K562 (cell line): ENCODE data around the gene TSGA10IP. TPM values are rescaled to one million over a fixed set of nuclear protein-coding genes. Genes with fewer than 3 reads are reported as not detected.

ENCODE experiments used
- ARID1B ChIP-seq: fragments of 450-650 bp; IDR thresholded peaks from 2 replicates; pipeline ENCODE4 v1.6.1; 2016; ENCODE audit warnings: antibody characterized with exemption, mild to moderate bottlenecking, inconsistent platforms
- ATF1 ChIP-seq, 2 experiments: fragments of 450-650 bp in 1 of 2; IDR thresholded peaks; 2 replicates each; pipeline ENCODE4 v1.6.1; 2016; ENCODE audit warnings: missing compliant biosample characterization in 1 of 2, missing genetic modification characterization in 1 of 2
- ATF7 ChIP-seq: fragments of 450-650 bp; IDR thresholded peaks from 2 replicates; pipeline ENCODE4 v1.7.1; 2014; ENCODE audit warnings: mild to moderate bottlenecking, moderate library complexity
- BDP1 ChIP-seq: IDR thresholded peaks from 3 replicates; pipeline ENCODE4 v1.6.1; 2011; ENCODE audit not compliant: insufficient read length, insufficient read depth
- CBFA2T3 ChIP-seq: fragments of 450-650 bp; IDR thresholded peaks from 2 replicates; pipeline ENCODE4 v1.6.1; 2017
- E2F4 ChIP-seq: sonication (generic); formaldehyde crosslinking; IDR thresholded peaks from 2 replicates; pipeline ENCODE4 v1.8.0; 2022; ENCODE audit warnings: mild to moderate bottlenecking, low read depth, missing genetic modification reagents
- E4F1 ChIP-seq: fragments of 250-450 bp; sonication (Bioruptor Pico); IDR thresholded peaks from 2 replicates; pipeline ENCODE4 v1.5.0; 2021; ENCODE audit warnings: mild to moderate bottlenecking, borderline replicate concordance
- EHMT2 ChIP-seq: fragments of 450-650 bp; IDR thresholded peaks from 2 replicates; pipeline ENCODE4 v1.6.1; 2018; ENCODE audit warnings: antibody characterized with exemption
- EP300 ChIP-seq: IDR thresholded peaks from 2 replicates; pipeline ENCODE4 v1.6.1; 2012; ENCODE audit warnings: low read length, improper control_type of control experiment
- FOXJ3 ChIP-seq: sonication (generic); formaldehyde crosslinking; IDR thresholded peaks from 2 replicates; pipeline ENCODE4 v1.4.0; 2020; ENCODE audit warnings: mild to moderate bottlenecking, missing genetic modification reagents
- HNRNPLL ChIP-seq: fragments of 200-400 bp; formaldehyde crosslinking; IDR thresholded peaks from 2 replicates; pipeline ENCODE4 v1.6.1; 2017; ENCODE audit warnings: low read length, low read depth, mild to moderate bottlenecking; ENCODE audit not compliant: poor library complexity, severe bottlenecking
- MAZ ChIP-seq, 2 experiments: fragments of 450-650 bp in 1 of 2; sonication (generic) in 1 of 2; formaldehyde crosslinking; IDR thresholded peaks in 1 of 2; conservative IDR thresholded peaks in 1 of 2; 2 replicates each; pipeline versions ENCODE4 v1.4.0 to v1.5.0; 2020; ENCODE audit warnings: mild to moderate bottlenecking in 1 of 2, missing genetic modification reagents in 1 of 2
- MTA3 ChIP-seq: fragments of 450-650 bp; formaldehyde crosslinking; IDR thresholded peaks from 2 replicates; pipeline ENCODE4 v1.6.1; 2017; ENCODE audit warnings: mild to moderate bottlenecking, borderline replicate concordance
- MXI1 ChIP-seq: IDR thresholded peaks from 2 replicates; pipeline ENCODE4 v1.6.1; 2011; ENCODE audit warnings: low read depth, mild to moderate bottlenecking, improper control_type of control experiment, low read length
- NEUROD1 ChIP-seq: fragments of 150-350 bp; IDR thresholded peaks from 2 replicates; pipeline ENCODE4 v1.6.1; 2014; ENCODE audit warnings: borderline replicate concordance, low read length, low read depth; ENCODE audit not compliant: partially characterized antibody
- PBX2 ChIP-seq, 2 experiments: IDR thresholded peaks in 1 of 2; conservative IDR thresholded peaks in 1 of 2; 2 replicates each; pipeline ENCODE4 v1.6.1; 2016; ENCODE audit warnings: low read depth in 2 of 2, mild to moderate bottlenecking in 1 of 2, missing compliant biosample characterization in 1 of 2, missing genetic modification characterization in 1 of 2, moderate library complexity in 1 of 2
- RAD51 ChIP-seq: fragments of 450-650 bp; IDR thresholded peaks from 2 replicates; pipeline ENCODE4 v1.7.1; 2016; ENCODE audit warnings: low read depth, mild to moderate bottlenecking, borderline replicate concordance
- RBFOX2 ChIP-seq: fragments of 200-400 bp; formaldehyde crosslinking; IDR thresholded peaks from 2 replicates; pipeline ENCODE4 v1.6.1; 2017; ENCODE audit warnings: low read depth, mild to moderate bottlenecking, low read length, moderate library complexity
- TFAM ChIP-seq: fragments of 250-450 bp; sonication (Bioruptor Pico); conservative IDR thresholded peaks from 2 replicates; pipeline ENCODE4 v1.5.0; 2021; ENCODE audit warnings: mild to moderate bottlenecking, moderate library complexity
- TSC22D4 ChIP-seq: fragments of 450-650 bp; IDR thresholded peaks from 2 replicates; pipeline ENCODE4 v1.6.1; 2016; ENCODE audit warnings: missing genetic modification characterization, missing biosample characterization, control low read depth
- XRCC5 ChIP-seq: fragments of 200-400 bp; formaldehyde crosslinking; IDR thresholded peaks from 2 replicates; pipeline ENCODE4 v1.6.1; 2017; ENCODE audit warnings: low read depth, mild to moderate bottlenecking, low read length
- ZBTB7A ChIP-seq: IDR thresholded peaks from 2 replicates; pipeline ENCODE4 v1.6.1; 2011; ENCODE audit warnings: low read depth, mild to moderate bottlenecking, low read length, moderate library complexity, borderline replicate concordance; ENCODE audit not compliant: control insufficient read depth
- ZC3H11A ChIP-seq: IDR thresholded peaks from 2 replicates; pipeline ENCODE4 v1.6.1; 2012; ENCODE audit warnings: low read depth, low read length, improper control_type of control experiment
- ZNF668 ChIP-seq: fragments of 250-450 bp; sonication (Bioruptor Pico); IDR thresholded peaks from 2 replicates; pipeline ENCODE4 v1.8.0; 2022; ENCODE audit warnings: mild to moderate bottlenecking, inconsistent platforms
- polyA plus RNA-seq, 8 experiments: library from polyadenylated mRNA; depleted of rRNA in 4 of 8; stranded (reverse) in 5 of 8; unstranded in 3 of 8; fragments of >200 nt; fragmentation: Nextera tagmentation in 2 of 8; fragmentation: Illumina TruSeq in 1 of 8; extraction: Ambion mirVana in 2 of 8; extraction: Trizol in 1 of 8; gene quantifications; 2 replicates each; pipeline versions ENCODE4 v1.2.1 to v1.2.3, GENCODE V29; 2011 to 2014; ENCODE audit warnings: inconsistent platforms in 1 of 8, missing spikeins in 1 of 8
- total RNA-seq, 7 experiments: library from RNA; depleted of rRNA in 6 of 7; stranded (reverse); fragments of >200 nt in 6 of 7; fragmentation: Illumina TruSeq in 2 of 7; extraction: Trizol in 2 of 7; gene quantifications; 2 replicates each; pipeline versions ENCODE4 v1.2.1 to v1.2.3, GENCODE V29; 2011 to 2021; ENCODE audit warnings: low replicate concordance in 1 of 7

Gene TSGA10IP
- total and polyA plus RNA-seq, 9 of the 15 experiments (the other 6 are each of a cell fraction or from before 2014, with no cell fraction given): not detected

GRCh38 chr11:65903068-65903481, 42.2 kb upstream of the TSGA10IP start (continued):
- TF ChIP-seq MAZ (CRISPR knock-in tag; conservative IDR thresholded peaks at IDR 0.05 in 1 of 2, IDR thresholded peaks at IDR 0.05 in 1 of 2) (peak; percentile 50 to 76), ATF1 (CRISPR knock-in tag; IDR thresholded peaks at IDR 0.05) (no peak), ATF1 (tag; IDR thresholded peaks at IDR 0.05) (0 out of 2 replicates have a peak, but pooled peaks have one; percentile 11), ZNF668 (CRISPR knock-in tag) (0 out of 2 replicates have a peak, but pooled peaks have one; percentile 17), MTA3 (no peak), RBFOX2 (peak; percentile 53), BDP1 (no peak), MXI1 (no peak), ZC3H11A (no peak), E2F4 (CRISPR knock-in tag) (no peak), TSC22D4 (tag) (no peak), EP300 (peak; percentile 74), FOXJ3 (CRISPR knock-in tag) (no peak), ATF7 (0 out of 2 replicates have a peak, but pooled peaks have one; percentile 37), RAD51 (no peak), EHMT2 (no peak), NEUROD1 (peak; percentile 41), HNRNPLL (no peak), TFAM (no peak), CBFA2T3 (peak; percentile 41; the same call in 1 of the 2 replicates), ARID1B (peak; percentile 54; the same call in 1 of the 2 replicates), ZBTB7A (peak; percentile 55; the same call in 1 of the 2 replicates), PBX2 (CRISPR knock-in tag; IDR thresholded peaks at IDR 0.05; ENCODE audit: low read depth) (no peak), PBX2 (tag; conservative IDR thresholded peaks at IDR 0.05; ENCODE audit: low read depth) (no peak), XRCC5 (peak; percentile 51; the same call in 1 of the 2 replicates), E4F1 (CRISPR knock-in tag) (no peak)
